GM13976 (cell line): Measurements from ENCODE around the gene ADRA2B.

Experiments
- DNase-seq: peaks from one replicate; pipeline ENCODE4 v3.0.0; 2012; ENCODE audit warnings: low spot score
- in situ Hi-C: fragments of 300-500 bp; cut with MboI; formaldehyde crosslinking; loops from one replicate; pipeline ENCODE4 v1.12.0; 2022; ENCODE audit warnings: low sequenced_read_pairs, mixed read lengths, inconsistent platforms; ENCODE audit not compliant: unreplicated experiment
- TF ChIP-seq, protein P1 (sequence below): IDR thresholded peaks from 2 replicates; pipeline ENCODE4 v1.5.1; 2012; ENCODE audit warnings: borderline replicate concordance, mild to moderate bottlenecking; ENCODE audit not compliant: insufficient read depth; ENCODE audit errors: extremely low read depth, missing control alignments, control extremely low read depth

Gene ADRA2B

DNA sequence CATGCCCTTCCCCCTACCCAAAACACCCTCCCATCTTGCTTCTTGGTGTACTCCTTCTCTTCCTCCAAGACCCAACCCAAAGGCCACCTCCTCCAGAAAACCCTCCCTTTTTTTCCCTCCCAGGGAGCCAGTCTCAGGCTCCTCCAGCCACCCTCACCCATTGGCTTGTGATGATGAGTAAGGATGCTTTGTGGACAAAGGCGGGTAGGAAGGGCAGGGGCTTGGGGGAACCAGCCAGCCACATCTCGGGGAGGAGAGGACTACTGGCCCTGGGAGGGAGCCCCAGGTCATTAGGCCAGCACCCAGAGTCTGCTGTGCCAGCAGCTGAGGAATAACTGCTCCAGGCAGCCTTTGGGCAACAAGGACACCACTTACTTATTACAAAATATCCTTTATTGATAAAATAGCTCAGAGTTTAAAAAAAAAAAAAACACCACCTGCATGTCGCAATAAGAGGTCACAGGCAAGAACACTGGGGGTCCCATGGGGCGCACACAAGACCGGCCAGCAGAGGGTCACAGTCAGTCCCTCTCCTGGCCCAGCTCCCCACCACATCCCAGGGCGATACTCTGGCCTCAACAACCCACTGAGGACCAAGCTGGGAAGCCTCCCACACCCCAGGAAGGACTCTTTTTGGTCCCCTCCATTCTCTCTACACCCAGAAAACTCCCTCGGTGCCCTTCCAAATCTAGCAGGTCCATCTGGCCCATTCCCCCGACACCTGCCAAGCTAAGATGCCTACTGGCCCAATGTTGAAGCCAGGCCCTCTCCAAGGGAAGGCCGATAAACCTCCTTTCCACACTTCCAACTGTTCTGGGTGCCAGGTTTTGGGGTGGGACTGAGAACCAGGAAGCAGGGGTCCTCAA, 3.6 kb downstream of the ADRA2B start:
- in situ Hi-C loops = loop anchor here (25.0 kb wide), 1 partner anchor 100 kb away; no protein-coding TSS in a partner anchor
- DNase-seq = no peak
- TF ChIP-seq, protein P1, sequence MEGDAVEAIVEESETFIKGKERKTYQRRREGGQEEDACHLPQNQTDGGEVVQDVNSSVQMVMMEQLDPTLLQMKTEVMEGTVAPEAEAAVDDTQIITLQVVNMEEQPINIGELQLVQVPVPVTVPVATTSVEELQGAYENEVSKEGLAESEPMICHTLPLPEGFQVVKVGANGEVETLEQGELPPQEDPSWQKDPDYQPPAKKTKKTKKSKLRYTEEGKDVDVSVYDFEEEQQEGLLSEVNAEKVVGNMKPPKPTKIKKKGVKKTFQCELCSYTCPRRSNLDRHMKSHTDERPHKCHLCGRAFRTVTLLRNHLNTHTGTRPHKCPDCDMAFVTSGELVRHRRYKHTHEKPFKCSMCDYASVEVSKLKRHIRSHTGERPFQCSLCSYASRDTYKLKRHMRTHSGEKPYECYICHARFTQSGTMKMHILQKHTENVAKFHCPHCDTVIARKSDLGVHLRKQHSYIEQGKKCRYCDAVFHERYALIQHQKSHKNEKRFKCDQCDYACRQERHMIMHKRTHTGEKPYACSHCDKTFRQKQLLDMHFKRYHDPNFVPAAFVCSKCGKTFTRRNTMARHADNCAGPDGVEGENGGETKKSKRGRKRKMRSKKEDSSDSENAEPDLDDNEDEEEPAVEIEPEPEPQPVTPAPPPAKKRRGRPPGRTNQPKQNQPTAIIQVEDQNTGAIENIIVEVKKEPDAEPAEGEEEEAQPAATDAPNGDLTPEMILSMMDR = no peak

DNA sequence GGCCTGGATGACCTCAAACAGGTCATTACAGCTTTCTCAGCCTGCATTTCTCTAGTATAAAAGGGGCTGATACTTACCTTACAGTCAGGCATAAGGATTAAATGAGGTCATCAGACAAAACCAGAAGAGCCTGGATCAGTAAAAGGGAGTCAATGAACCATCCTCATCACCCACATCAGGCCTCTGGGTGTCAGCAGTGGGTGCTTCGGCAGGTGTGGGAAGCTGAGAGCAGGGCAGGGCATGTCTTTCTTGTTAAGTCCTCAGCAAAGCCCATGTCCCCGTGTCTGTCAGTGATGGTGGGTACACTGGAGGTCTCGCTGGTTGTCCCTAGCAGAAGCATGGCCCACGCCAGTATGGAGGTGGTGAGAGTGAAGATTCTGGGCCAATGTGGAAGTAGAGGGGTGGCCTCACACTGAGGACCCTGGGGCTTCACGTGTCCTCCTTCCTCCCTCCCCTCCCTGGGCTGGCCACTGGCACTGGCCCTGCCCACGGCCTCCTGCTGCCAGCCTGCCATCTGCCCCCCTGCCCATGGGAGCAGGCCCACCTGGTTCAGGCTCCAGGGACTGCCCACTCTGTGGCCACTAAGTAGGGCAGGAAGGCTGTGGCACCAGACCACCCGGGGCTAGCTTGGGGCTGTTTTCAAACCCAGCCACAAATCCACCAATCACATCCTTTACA, 4.4 kb downstream of the ADRA2B start:
- in situ Hi-C loops = loop anchor here (25.0 kb wide), 1 partner anchor 100 kb away; no protein-coding TSS in a partner anchor
- DNase-seq = no peak
- TF ChIP-seq, protein P1 = no peak

DNA sequence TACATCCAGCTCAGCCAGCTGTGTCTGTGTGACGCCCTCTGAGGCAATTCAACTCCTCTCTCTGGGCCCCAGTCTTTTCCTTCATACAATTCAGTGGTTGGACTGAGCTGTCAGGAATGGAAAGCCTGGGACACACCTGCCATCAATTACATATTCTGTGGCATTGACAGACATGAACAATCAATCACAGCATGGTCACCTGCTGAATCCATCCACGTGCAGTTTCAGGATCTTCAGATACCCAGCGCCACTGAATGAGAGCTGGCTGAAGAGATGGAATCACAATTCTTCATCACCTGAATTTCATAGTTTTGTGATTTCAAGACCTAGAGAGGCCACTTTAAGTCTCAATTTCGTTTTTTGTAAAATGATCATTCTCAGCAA, 5.1 kb downstream of the ADRA2B start:
- in situ Hi-C loops = loop anchor here (25.0 kb wide), 1 partner anchor 99 kb away; no protein-coding TSS in a partner anchor
- TF ChIP-seq, protein P1 = no peak

DNA sequence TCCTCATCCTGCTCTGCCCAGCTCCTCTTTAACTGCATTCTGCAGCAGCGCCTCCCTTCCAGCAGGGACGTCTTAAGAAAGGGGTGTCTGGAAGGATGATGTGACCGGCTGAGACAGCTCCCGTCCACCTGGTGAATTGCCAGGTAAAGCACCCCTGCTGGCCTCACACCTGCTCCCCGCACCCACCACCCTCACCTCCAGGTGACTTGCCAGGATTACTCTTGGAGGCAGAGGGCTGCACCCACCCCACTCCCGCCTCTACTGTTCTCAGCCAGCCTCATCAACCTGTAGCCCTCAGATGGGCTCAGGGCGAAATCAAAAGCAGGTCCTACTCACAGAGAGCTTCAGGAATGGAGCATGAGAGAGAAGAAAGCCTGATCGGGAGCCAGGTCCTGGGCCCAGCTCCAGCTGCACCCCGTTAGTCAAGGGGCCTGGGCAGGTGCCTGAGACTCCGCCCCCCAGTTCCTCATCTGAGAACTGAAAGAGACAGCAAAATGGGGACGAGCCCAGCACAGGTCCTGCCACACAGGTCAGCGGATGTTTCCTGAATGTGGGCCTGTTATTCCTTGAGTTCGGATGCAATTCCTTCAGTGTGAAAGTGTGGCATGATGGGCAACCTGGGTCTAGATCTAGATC, 5.6 kb downstream of the ADRA2B start:
- in situ Hi-C loops = loop anchor here (25.0 kb wide), 1 partner anchor 98 kb away; no protein-coding TSS in a partner anchor
- DNase-seq = no peak
- TF ChIP-seq, protein P1 = no peak

More for the DNA sequence above, 5.1 kb downstream of the ADRA2B start:
- DNase-seq = no peak

DNA sequence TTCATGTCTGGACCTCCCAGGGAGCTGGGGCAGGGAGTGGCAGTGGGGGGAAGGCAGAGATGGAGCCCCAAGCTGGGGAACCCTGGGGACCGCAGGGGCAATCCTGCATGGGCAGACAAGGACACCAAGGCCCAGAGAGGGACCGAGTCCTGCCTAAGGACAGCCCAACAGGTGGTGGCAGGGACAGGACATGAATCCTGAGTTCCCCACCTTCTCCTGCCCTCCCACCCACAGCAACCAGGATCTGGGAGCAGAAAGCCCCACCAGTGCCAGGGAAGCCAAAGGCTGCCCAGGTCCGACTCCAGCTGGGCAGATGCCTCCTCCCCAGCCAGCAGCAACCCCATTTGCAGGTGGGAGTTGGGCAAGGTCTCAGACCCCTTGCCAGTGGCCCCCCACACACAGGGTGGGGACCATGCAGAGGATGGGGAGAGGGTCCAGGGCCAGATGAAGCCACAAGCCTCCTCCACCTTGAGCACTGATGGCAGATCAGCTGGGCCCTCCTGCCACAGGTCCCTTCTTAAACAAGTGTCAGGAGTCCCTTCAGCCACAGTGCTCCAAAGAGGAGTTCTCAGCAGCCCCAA, 6.3 kb downstream of the ADRA2B start:
- TF ChIP-seq, protein P1 = no peak
- in situ Hi-C loops = loop anchor here (25.0 kb wide), 1 partner anchor 98 kb away; no protein-coding TSS in a partner anchor
- DNase-seq = no peak

DNA sequence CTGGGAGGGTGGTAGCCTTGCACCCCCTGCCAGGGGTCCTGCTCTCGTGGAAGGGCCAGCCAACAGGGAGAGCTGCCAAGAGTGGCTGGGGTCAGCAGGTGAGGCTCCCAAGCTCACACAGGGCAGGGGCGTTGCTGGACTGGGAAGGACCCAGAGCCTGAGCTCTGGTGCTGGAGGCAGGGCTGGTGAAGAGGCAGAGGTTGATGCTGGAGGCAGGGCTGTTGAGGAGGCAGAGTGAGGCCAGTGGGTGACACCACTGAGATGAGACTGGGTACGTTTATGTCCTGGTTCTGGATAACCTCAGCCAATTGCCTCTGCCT, 7.0 kb downstream of the ADRA2B start:
- in situ Hi-C loops = loop anchor here (25.0 kb wide), 1 partner anchor 97 kb away; no protein-coding TSS in a partner anchor
- TF ChIP-seq, protein P1 = no peak
- no peak for DNase-seq
